IMR-90 (cell line): Measurements from ENCODE around the gene CPD. TPM values are rescaled to one million over a fixed set of nuclear protein-coding genes. Genes with fewer than 3 reads are reported as not detected.

Experiments used
- ATAC-seq: fragments of 200-7000 bp; cut with Tn5 transposase; 2 replicates; pipeline ENCODE4 v1.9.1; 2020; ENCODE audit warnings: low read depth, mild to moderate bottlenecking, moderate library complexity
- BruUV-seq: library from RNA; stranded (reverse); fragments of 400-500 nt; replicated peaks from 2 replicates; lab custom pipeline; 2021; lab: Mats Ljungman, UMichigan
- CTCF ChIA-PET: fragments of 300-600 bp; formaldehyde crosslinking; extraction: SDS; loops from one replicate; lab custom pipeline; 2021; ENCODE audit warnings: antibody characterized with exemption; lab: Yijun Ruan, JAX
- POLR2A ChIA-PET: fragments of 300-600 bp; sonication (Branson Sonifier 250); formaldehyde crosslinking; loops from one replicate; lab custom pipeline; 2022; ENCODE audit warnings: antibody characterized with exemption; ENCODE audit not compliant: unreplicated experiment; lab: Charles Lee
- DNase-seq: peaks from one replicate; pipeline ENCODE4 v3.0.0; 2013
- H2AFZ ChIP-seq: replicated peaks from 2 replicates; pipeline ENCODE3; 2013; ENCODE audit warnings: low read length, mild to moderate bottlenecking; ENCODE audit not compliant: poor library complexity
- H2AK5ac ChIP-seq: 2 replicates; pipeline ENCODE4 v1.6.1; 2013; ENCODE audit warnings: low read depth, low read length, inconsistent platforms
- H2AK9ac ChIP-seq: replicated peaks from 2 replicates; pipeline ENCODE3; 2013; ENCODE audit warnings: mild to moderate bottlenecking, low read depth, low read length, moderate library complexity; ENCODE audit not compliant: poor library complexity
- H2BK120ac ChIP-seq: 2 replicates; pipeline ENCODE4 v1.6.1; 2013; ENCODE audit warnings: low read depth, low read length, inconsistent platforms
- H2BK15ac ChIP-seq: 3 replicates; pipeline ENCODE4 v1.6.1; 2013; ENCODE audit warnings: low read depth, low read length, inconsistent platforms
- H2BK20ac ChIP-seq: 2 replicates; pipeline ENCODE4 v1.6.1; 2013; ENCODE audit warnings: low read depth, mild to moderate bottlenecking, inconsistent platforms, low read length, moderate library complexity
- H2BK5ac ChIP-seq: 2 replicates; pipeline ENCODE4 v1.6.1; 2013; ENCODE audit warnings: mild to moderate bottlenecking, low read depth, low read length, inconsistent platforms; ENCODE audit not compliant: poor library complexity, severe bottlenecking
- H3K14ac ChIP-seq: replicated peaks from 2 replicates; pipeline ENCODE4 v1.6.1; 2013; ENCODE audit warnings: low read depth, low read length, inconsistent platforms
- H3K18ac ChIP-seq: 2 replicates; pipeline ENCODE4 v1.6.1; 2013; ENCODE audit warnings: low read depth, low read length, control low read depth
- H3K23ac ChIP-seq: 2 replicates; pipeline ENCODE4 v1.6.1; 2013; ENCODE audit warnings: low read depth, low read length, inconsistent platforms
- H3K27ac ChIP-seq: 2 replicates; pipeline ENCODE4 v1.5.1; 2013; ENCODE audit warnings: mild to moderate bottlenecking, control low read depth, low read length; ENCODE audit not compliant: insufficient read depth
- H3K27me3 ChIP-seq: 2 replicates; pipeline ENCODE4 v1.6.1; 2013; ENCODE audit warnings: low read length; ENCODE audit not compliant: control insufficient read depth, insufficient read depth
- H3K36me3 ChIP-seq: 2 replicates; pipeline ENCODE4 v1.6.1; 2013; ENCODE audit warnings: low read length, mixed read lengths; ENCODE audit not compliant: control insufficient read depth, insufficient read depth
- H3K4ac ChIP-seq: 2 replicates; pipeline ENCODE4 v1.6.1; 2013; ENCODE audit warnings: low read depth, low read length, inconsistent platforms
- H3K4me1 ChIP-seq: 2 replicates; pipeline ENCODE4 v1.6.1; 2013; ENCODE audit warnings: low read length, mixed read lengths; ENCODE audit not compliant: control insufficient read depth, insufficient read depth
- H3K4me2 ChIP-seq: 2 replicates; pipeline ENCODE4 v1.6.1; 2013; ENCODE audit warnings: low read depth, mild to moderate bottlenecking, control low read depth, low read length, moderate library complexity
- H3K4me3 ChIP-seq: 2 replicates; pipeline ENCODE4 v1.5.1; 2013; ENCODE audit warnings: low read depth, mild to moderate bottlenecking, control low read depth, low read length, moderate library complexity; ENCODE audit not compliant: insufficient read depth
- H3K56ac ChIP-seq: 2 replicates; pipeline ENCODE4 v1.6.1; 2013; ENCODE audit warnings: low read length, inconsistent platforms; ENCODE audit not compliant: insufficient read depth; ENCODE audit errors: extremely low read depth
- H3K79me1 ChIP-seq, 2 experiments: 2 replicates each; pipeline ENCODE4 v1.6.1; 2013; ENCODE audit warnings: low read length in 2 of 2, inconsistent platforms in 1 of 2, low read depth in 1 of 2
- H3K9ac ChIP-seq: 2 replicates; pipeline ENCODE4 v1.6.1; 2013; ENCODE audit warnings: low read depth, low read length, control low read depth
- H3K9me1 ChIP-seq: 2 replicates; pipeline ENCODE4 v1.6.1; 2013; ENCODE audit warnings: low read length, inconsistent platforms; ENCODE audit not compliant: insufficient read depth
- H3K9me3 ChIP-seq: 2 replicates; pipeline ENCODE4 v1.6.1; 2013; ENCODE audit warnings: low read length; ENCODE audit not compliant: control insufficient read depth, insufficient read depth
- H4K20me1 ChIP-seq: 2 replicates; pipeline ENCODE4 v1.6.1; 2013; ENCODE audit warnings: low read length, inconsistent platforms; ENCODE audit not compliant: insufficient read depth
- H4K5ac ChIP-seq: 2 replicates; pipeline ENCODE4 v1.6.1; 2013; ENCODE audit warnings: mild to moderate bottlenecking, low read depth, low read length, control low read depth
- H4K8ac ChIP-seq, 2 experiments: 2 replicates each; pipeline ENCODE4 v1.6.1; 2013; ENCODE audit warnings: low read depth in 2 of 2, low read length in 2 of 2, control low read depth in 1 of 2, inconsistent platforms in 1 of 2
- H4K91ac ChIP-seq: 2 replicates; pipeline ENCODE4 v1.6.1; 2013; ENCODE audit warnings: low read depth, low read length, inconsistent platforms; ENCODE audit not compliant: insufficient read depth
- NFE2L2 ChIP-seq: fragments of 150-350 bp; IDR thresholded peaks from 2 replicates; pipeline ENCODE4 v1.6.1; 2016; ENCODE audit warnings: low read depth, mild to moderate bottlenecking, low read length
- POLR2A ChIP-seq: IDR thresholded peaks from 2 replicates; pipeline ENCODE4 v1.6.1; 2012; ENCODE audit warnings: mild to moderate bottlenecking, low read depth, low read length
- RCOR1 ChIP-seq: IDR thresholded peaks from 2 replicates; pipeline ENCODE4 v1.6.1; 2012; ENCODE audit warnings: mild to moderate bottlenecking, low read length, improper control_type of control experiment; ENCODE audit not compliant: insufficient replicate concordance
- WGBS, 2 experiments: methylation state at CpG; one replicate each; pipeline versions ENCODE4 v1.1.5 to v1.1.7; 2013; ENCODE audit warnings: missing lambda C conversion rate in 2 of 2; ENCODE audit not compliant: insufficient read length in 1 of 2; ENCODE audit errors: extremely low coverage in 2 of 2; 5-methylcytosine and 5-hydroxymethylcytosine counted together
- dilution Hi-C: fragments of 300-500 bp; cut with HindIII; formaldehyde crosslinking; loops from one replicate; pipeline ENCODE4 v1.14.3; 2018; ENCODE audit warnings: low sequenced_read_pairs; ENCODE audit not compliant: unreplicated experiment
- in situ Hi-C: fragments of 300-500 bp; cut with MboI; formaldehyde crosslinking; loops from 3 replicates; pipeline ENCODE4 v1.14.3; 2019; ENCODE audit warnings: low sequenced_read_pairs, inconsistent platforms, mixed read lengths
- intact Hi-C: fragments of 100-400 bp; cut with micrococcal nuclease; formaldehyde crosslinking; loops from 2 replicates; pipeline ENCODE4 v1.10.0; 2022
- polyA plus RNA-seq, 3 experiments: library from polyadenylated mRNA; depleted of rRNA; stranded (reverse); fragments of >200 nt; gene quantifications; 2 replicates each; pipeline ENCODE4 v1.2.3, GENCODE V29; 2012; ENCODE audit warnings: low replicate concordance in 1 of 3
- total RNA-seq: library from RNA; depleted of rRNA; stranded (reverse); fragments of >200 nt; gene quantifications from 2 replicates; pipeline ENCODE4 v1.2.3, GENCODE V29; 2012

CPD gene
- total and polyA plus RNA-seq, 2 of the 4 experiments (the other 2 are of a cell fraction): 23.4 to 94.5 TPM

- no peaks in the 10 kb centered on the region for H3K36me3 ChIP-seq
- H2BK20ac ChIP-seq: no peak overlapping the region
- H3K27me3 ChIP-seq: no peaks in the 10 kb centered on the region
- no peak overlapping the region for H3K4me3 ChIP-seq
- H3K4me2 ChIP-seq: no peak overlapping the region
- H3K23ac ChIP-seq: no peak overlapping the region
- ATAC-seq: no peak
- no peak overlapping the region for H2BK5ac ChIP-seq
- TF ChIP-seq RCOR1: no peak
- TF ChIP-seq POLR2A: no peak
- no peak for TF ChIP-seq NFE2L2
- no peak overlapping the region for H2BK120ac ChIP-seq
- in situ Hi-C loops (no loop called here), intact Hi-C loops (no loop called here), dilution Hi-C loops (no loop called here)
- H3K56ac ChIP-seq: no peak overlapping the region
- WGBS, 2 experiments: 100% methylated on average over 2 of the region's 8 CpGs; no CpG with 5 or more reads in 1 of the 2 experiments
- no peaks in the 10 kb centered on the region; the same call in 1 of the 2 replicates for H4K20me1 ChIP-seq
- no peak overlapping the region for H4K91ac ChIP-seq
- H4K5ac ChIP-seq: no peak overlapping the region
- BruUV-seq: no TSS peak
- no peak overlapping the region for H3K4ac ChIP-seq
- ChIA-PET CTCF (no interaction called here), POLR2A (no interaction called here)
- H3K18ac ChIP-seq: no peak overlapping the region
- peaks cover 3% of the 10 kb centered on the region; the same call in 1 of the 2 replicates for H3K9me3 ChIP-seq
- no peak for DNase-seq
- H3K27ac ChIP-seq: no peak overlapping the region
- no peak overlapping the region for H2AK5ac ChIP-seq
- H2BK15ac ChIP-seq: no peak overlapping the region
- H2AK9ac ChIP-seq: no peak overlapping the region
- H4K8ac ChIP-seq: no peak overlapping the region
- H3K79me1 ChIP-seq: no peaks in the 10 kb centered on the region
- H3K4me1 ChIP-seq: no peaks in the 10 kb centered on the region; the same call in 1 of the 2 replicates
- H2AFZ ChIP-seq: no peak overlapping the region
- H3K9me1 ChIP-seq: no peaks in the 10 kb centered on the region; the same call in 1 of the 2 replicates
- no peak overlapping the region for H3K14ac ChIP-seq
- H3K9ac ChIP-seq: no peak overlapping the region
Measured at GRCh38 chr17:30360086-30360808, 18.5 kb upstream of the CPD start.
